IPS-11a (cell line): ENCODE data around the gene CSNK1A1.
"Not testable (repeated sequence)": the region's sequence is repeated elsewhere in the genome, so short reads cannot be mapped to it uniquely, and the experiment has no call there.

Experiments used
- H3K4me3 ChIP-seq: one replicate; pipeline ENCODE4 v1.5.1; 2013; ENCODE audit warnings: low read depth, low read length, control low read depth

Gene CSNK1A1

DNA sequence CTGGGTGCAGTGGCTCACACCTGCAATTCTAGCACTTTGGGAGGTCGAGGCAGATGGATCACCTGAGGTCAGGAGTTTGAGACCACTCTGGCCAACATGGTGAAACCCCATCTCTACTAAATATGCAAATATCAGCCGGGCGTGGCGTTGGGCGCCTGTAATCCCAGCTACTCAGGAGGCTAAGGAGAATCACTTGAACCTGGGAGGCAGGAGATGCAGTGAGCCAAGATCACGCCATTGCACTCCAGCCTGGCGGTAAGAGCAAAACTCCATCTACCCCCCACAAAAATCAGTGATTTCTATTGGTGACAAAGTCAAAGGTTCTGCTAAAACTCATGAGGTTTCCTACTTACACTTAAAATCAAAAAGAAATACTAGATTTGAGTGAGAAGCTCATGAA is 18.8 kb downstream of the CSNK1A1 start:
- H3K4me3 ChIP-seq, result no peak overlapping the region

DNA sequence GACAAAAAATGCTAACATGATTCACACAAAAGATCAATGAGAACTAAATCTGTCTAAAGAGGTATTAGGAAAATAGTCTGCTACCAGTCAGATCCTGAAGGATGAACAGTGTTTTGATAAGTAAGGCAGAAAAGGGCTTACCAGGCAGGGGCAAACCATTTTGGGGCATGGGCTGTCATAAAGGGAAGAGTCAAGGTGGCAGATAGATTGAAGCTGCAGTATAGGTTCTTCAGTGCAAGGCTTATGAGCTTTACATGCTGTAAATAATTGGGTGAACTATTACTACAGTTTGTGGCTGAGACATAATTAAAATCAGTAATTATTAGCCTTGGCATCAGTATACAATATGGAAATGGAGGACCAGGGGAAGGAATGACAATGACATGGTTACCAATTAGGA is 21.8 kb downstream of the CSNK1A1 start:
- H3K4me3 ChIP-seq, result no peak overlapping the region

GRCh38 chr5:149528281-149529060 is 22.8 kb downstream of the CSNK1A1 start:
- H3K4me3 ChIP-seq, result no peak overlapping the region

DNA sequence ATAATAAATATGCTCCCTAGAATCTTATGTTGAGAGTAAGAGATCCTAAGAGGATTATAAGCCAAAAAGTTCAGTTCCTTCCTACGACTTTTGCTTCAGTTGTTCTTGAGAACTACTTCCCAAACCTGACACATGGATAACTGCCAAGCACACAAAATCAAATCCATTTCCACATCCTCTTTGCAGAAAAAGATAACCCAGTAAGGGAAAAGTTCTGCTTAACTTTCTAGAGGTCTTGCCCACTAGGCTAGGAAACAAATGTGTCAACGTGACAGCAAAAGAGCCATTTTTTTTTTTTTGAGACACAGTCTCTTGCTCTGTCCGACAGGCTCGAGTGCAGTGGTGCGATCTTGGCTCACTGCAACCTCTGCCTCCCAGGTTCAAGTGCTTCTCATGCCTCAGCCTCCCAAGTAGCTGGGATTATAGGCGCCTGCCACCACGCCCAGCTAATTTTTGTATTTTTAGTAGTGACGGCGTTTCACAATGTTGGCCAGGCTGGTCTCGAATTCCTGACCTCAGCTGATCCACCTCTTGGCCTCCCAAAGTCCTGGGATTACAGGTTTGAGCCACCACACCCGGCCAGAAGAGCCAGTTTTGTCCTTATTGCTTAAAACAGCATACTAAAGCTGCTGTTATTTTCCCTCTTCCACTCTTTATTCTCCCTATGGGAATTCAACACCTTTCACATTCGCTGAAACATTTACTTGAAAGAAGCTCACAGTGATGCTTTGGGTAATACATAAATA is 24.2 kb downstream of the CSNK1A1 start:
- H3K4me3 ChIP-seq, result no peak overlapping the region

- H3K4me3 ChIP-seq, result no peak overlapping the region
These were observed 29.2 kb downstream of the CSNK1A1 start for GRCh38 chr5:149521739-149522685.

- no peak overlapping the region for H3K4me3 ChIP-seq
These were observed 31.6 kb downstream of the CSNK1A1 start for GRCh38 chr5:149519601-149520000.

- H3K4me3 ChIP-seq, result no peak overlapping the region
These were observed 32.6 kb downstream of the CSNK1A1 start for GRCh38 chr5:149518620-149519019.

- H3K4me3 ChIP-seq, result no peak overlapping the region
These were observed 33.6 kb downstream of the CSNK1A1 start for GRCh38 chr5:149517461-149518122.

DNA sequence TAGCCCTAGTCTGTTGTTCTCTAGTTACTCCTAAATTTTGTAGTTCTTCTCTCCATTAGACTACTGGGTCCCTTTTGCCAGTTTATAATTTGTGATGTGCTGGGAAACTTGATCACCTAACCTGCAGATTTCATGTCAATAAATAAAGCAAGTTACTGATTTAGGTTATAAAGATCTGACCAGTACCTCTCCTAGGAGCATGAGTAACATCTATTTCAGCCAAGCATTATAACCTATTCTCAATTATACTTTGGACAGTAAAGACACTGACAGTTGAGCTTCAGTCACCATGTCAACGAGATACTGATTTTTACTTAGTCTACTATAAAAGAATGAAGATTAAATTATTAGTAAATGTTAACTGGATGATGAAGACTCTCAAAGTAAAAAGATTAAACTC is 36.7 kb downstream of the CSNK1A1 start:
- no peak overlapping the region for H3K4me3 ChIP-seq

GRCh38 chr5:149513372-149513947 is 37.8 kb downstream of the CSNK1A1 start:
- not testable (repeated sequence) for H3K4me3 ChIP-seq

DNA sequence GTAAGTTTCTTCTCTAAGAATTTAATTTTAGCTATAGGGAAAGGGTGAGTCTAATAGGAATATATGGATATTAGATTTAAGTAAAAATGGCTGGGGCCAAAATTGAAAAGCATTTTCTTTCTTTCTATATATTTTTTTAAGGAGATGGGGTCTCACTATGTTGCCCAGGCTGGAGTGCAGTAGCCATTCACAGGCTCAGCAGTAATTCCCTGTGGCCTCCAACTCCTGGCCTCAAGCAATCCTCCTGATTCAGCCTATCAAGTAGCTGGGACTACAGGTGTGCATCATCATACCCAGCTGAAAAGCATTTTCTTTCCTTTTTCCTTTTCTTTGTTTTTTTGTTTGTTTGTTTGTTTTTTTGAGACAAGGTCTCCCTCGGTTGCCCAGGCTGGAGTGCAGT is 41.1 kb downstream of the CSNK1A1 start:
- H3K4me3 ChIP-seq, result no peak overlapping the region

DNA sequence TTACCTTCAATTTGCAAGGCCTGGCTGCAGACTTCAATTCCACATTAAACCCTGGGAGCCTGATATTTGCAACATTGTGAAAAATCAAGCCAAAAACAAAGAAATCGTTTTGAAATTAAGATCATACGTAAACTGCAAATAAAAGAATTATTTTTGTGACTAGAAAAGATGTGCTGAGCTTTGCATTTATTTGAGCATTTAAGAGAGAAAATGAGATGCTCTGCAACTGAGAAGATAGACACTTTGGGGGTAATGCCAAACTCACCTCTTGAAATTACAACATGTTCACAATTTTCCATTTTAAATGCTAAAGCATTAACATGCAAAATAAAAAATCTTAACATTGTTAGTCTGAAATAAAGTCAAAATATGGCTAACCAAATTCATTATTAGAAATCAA is 46.6 kb downstream of the CSNK1A1 start:
- no peak overlapping the region for H3K4me3 ChIP-seq

DNA sequence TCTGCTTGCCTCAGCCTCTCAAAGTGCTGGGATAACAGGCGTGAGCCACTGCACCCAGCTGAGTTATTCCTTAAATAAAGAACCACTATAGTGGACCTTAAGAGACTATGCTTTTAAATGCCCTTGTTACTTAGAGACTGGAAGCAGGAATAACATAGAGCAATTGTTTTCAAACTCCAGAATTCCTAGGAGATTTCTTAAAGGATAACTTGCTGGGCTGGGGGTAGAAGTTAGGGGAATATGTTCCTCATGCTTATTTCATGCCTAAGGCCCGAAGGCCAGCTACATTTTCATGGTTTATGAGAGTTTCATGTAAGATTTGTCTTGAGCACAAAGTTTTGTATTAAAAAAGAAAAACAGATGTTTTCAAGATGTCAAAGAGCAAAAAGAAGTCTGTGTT is 48.2 kb downstream of the CSNK1A1 start:
- no peak overlapping the region for H3K4me3 ChIP-seq

- H3K4me3 ChIP-seq, result no peak overlapping the region
These were observed 50.2 kb downstream of the CSNK1A1 start for GRCh38 chr5:149500922-149501582.

DNA sequence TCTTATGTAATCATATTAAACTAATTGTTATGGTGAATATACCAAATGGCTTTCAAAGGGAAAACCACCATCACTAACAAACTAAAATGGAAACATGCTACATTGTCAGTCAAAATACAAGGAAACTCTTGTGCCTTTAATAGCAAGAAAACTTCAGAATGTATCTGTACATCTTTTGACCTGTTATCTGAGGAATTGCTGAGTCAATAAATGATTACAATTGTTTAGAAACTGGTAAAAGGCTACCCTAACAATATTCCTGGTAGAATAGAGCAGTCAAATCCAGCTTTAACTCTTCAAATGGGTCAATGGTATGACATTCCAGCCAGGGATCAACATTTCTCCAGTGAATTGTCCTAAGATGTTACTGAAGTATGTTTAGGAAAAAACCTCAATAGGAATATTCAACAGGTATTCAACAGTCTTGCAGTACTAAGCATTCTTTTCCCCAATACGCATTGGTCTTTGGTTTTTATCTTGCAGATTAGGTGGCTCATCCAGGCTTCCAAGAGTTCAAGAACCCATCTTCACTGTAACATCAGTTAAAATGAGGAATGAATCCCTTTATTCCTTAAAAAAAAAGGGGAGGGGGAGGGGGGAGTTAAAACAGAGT is 52.4 kb downstream of the CSNK1A1 start:
- no peak overlapping the region for H3K4me3 ChIP-seq

DNA sequence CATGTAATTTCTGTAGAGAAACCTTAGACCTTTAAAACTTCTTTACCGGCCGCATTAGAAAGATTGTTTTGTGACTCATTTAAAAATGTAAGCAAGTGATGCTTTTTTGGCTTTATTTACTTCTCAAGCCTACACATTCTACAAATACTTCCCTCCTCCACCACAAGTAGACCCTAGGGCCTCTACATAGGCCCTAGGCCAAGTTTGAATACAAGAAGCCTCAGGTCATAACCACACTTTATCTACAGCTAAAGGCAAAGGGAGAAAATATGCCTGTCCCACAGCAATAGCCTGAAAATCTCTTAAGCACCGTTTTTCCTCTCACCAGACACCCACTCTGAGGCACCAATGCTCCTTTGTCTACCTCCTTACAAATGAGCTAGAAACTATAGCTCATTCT is 53.9 kb downstream of the CSNK1A1 start:
- no peak overlapping the region for H3K4me3 ChIP-seq

GRCh38 chr5:149496917-149497316 is 54.3 kb downstream of the CSNK1A1 start:
- no peak overlapping the region for H3K4me3 ChIP-seq

DNA sequence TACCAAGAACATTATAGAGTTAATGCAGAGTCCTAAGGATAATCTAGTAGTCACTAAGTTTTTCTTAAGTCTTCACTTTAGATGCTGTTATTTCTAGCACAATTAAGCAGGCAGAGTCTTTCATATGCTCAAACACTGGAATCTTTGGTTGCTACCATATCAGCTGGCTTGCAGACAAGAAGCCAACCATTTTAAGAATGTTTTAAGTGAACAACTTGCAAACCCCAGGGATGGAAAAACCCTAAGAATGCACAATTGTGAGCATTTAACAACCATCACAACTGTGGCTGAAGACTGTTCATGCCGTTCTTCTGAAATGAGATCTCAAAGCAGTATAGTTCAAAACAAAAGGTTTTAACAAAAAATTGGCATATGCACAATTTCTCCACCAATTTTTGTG is 55.1 kb downstream of the CSNK1A1 start:
- no peak overlapping the region for H3K4me3 ChIP-seq

- no peak overlapping the region for H3K4me3 ChIP-seq
These were observed 55.6 kb downstream of the CSNK1A1 start for GRCh38 chr5:149495673-149496072.
